GM21447 (cell line): Measurements from ENCODE around the gene SDK1.

Experiments used
- ATAC-seq: cut with Tn5 transposase; IDR thresholded peaks from one replicate; pipeline ENCODE4 v1.9.1; 2021; ENCODE audit not compliant: unreplicated experiment

Gene SDK1

DNA sequence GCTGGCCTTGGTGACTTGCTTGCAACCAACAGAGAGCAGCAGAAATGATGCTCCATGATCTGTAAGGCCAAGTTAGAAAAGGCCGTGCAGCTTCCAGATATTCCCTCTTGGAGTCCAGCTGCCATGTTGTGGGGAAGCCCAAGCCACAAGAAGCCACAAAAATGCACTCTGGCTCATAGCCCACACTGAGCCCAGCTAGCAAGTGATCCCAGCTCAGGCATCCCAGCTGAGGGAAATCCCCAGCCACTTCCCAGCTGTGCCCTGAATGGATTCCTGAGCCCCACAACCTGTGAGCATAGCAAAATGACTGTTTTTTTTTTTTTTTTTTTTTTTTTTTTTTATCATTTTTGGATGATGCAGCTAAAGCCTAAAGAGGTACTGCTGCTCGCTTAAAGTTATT lies 11.1 kb upstream of the SDK1 start:
- no peak for ATAC-seq

DNA sequence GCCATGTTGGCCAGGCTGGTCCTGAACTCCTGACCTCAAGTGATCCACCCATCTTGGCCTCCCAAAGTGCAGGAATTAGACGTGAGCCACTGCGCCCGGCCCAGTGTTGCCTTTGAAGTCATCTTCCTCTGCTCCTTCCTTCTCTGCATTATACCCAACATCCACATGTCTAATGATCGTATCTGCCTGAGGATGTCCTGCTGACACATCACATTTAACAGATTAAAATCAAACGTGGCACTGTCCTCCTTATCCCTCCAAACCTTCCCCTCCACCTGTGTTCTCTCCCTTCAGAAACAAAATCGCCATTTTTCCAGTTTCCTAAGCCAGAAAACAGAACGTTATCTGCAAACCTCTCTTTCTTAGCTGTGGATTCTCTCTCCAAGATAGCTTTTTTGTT lies 8.4 kb upstream of the SDK1 start:
- ATAC-seq, result no peak

DNA sequence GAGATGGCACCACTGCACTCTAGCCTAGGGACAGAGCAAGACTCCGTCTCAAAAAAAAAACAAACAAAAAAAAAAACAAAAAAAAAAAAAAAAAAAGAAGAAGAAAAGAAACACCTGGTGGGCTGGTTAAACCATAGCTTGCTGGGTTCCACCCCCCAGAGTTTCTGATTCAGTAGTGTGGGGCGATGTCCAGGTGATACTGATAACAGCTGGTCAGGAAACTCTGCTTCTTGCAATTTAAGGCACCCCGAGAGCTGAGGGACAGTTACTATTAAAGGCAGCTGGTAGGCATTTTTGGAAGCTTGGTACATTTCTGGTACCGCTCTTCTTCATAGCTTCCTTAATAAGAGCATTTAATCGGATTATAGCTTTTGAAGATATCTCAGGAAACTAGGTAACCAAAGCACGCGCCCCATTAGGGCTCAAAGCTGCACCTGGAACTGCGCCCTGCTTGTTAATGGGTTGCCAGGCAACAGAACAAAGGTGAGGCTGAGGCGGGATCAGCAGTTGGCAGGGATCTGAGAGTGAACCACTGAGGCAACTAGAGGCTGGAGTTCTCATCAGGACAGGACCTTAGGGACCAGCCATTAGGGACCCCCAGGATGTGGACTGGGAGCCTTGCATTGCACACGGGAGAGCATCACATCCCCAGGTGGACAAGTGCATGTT lies 6.5 kb upstream of the SDK1 start:
- ATAC-seq, result no peak

DNA sequence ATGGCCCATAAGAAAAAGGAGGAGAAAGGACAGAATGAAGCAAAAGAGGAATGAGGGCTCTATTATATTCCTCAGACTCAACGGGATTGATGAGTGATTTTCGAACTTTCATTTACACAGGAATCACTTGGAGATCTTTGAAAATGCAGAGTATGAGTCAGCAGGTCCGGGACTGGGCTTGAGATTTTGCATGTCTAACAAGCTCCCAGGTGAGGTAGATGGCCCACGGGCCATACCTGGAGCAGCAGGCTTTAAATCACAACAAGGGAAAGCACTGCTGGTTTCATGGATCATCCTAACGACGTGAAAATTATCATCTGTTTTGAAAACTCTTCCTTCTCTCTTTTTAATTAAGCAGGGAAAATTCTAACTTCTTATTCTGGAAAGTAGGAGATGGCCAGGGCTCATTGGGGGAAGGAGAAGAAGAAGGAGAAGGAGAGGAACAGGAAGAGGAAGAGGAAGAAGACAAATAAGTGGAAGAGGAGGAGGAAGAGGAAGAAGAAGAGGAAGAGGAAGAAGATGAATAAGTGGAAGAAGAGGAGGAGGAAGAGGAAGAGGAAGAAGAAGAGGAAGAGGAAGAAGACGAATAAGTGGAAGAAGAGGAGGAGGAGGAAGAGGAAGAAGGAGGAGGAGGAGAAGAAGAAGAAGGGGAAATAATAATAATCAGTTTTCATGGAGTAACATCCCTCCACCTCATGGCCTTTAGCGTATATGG lies 3.8 kb upstream of the SDK1 start:
- no peak for ATAC-seq

DNA sequence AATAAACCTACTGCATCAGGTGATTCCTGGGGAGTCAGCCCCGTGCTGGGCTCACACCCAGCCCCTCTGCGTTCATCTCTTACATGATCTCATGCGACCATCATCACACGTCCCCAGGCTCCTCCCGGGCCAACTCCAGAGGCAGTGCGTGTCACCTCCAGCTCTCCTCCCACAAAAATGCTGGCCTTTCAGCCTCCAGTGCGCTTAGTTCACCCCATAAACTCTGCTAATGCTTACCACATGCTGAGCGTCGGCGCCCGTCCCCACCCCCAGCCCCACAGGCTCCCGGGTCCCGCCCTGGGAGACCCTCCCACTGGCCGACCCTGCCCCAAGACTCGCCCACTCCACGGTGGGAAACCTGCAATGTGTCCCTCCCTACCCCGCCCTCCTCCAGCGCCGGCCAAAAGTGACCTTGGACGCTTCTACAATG lies 816 bp upstream of the SDK1 start:
- ATAC-seq, result no peak

DNA sequence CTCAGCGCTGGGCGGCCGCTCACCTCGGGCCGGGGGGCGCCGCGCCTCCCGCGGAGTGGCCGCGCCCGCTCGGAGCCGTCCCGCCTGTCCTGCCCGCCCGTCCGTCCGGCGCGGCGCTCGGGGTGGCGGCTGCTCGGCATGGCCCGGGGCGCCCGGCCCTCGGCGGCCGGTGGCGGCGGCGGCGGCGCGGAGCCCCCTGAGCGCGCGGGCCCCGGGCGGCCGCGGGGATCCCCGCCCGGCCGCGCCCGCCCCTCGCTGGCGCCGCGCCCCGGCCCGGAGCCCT lies 338 bp downstream of the SDK1 start:
- ATAC-seq, result peak; percentile 15

DNA sequence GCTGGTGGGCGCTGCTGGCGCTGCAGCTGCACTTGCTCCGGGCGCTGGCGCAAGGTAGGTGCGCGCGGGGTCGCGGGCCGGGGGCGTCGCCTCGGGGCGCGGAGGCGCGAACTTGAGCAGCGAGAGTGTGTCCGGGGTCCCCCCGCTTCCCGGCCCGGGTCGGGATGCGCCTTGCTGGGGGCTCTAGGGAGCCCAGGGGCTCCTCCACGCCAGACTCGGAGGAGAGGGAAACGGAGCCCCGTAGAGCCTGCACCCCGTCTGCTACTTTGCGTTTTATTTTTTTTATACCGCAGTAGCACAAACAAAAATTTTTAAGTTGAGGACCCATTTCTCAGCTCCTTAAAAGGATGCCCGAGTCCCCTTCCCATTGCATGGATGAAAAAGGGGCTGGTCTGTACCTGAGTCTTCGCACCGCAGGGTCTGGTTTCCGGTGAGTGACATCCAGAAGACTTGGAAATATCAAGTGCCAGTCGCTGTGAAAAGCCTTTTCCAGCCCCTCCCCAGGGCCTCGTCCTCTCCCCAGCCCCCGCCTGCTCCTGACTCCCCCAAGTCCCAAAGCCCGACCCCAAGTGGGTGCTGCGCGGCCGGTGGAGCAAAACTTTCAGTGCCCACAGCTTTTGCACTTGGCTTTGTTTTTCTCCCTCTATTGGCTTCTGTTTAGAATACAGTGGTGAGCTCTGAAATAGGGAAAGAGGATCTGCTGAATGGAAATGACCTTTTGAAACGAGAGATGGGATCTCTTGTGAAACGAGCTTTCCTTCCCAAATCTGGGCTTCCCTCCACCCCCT lies 973 bp downstream of the SDK1 start:
- ATAC-seq, result no peak

DNA sequence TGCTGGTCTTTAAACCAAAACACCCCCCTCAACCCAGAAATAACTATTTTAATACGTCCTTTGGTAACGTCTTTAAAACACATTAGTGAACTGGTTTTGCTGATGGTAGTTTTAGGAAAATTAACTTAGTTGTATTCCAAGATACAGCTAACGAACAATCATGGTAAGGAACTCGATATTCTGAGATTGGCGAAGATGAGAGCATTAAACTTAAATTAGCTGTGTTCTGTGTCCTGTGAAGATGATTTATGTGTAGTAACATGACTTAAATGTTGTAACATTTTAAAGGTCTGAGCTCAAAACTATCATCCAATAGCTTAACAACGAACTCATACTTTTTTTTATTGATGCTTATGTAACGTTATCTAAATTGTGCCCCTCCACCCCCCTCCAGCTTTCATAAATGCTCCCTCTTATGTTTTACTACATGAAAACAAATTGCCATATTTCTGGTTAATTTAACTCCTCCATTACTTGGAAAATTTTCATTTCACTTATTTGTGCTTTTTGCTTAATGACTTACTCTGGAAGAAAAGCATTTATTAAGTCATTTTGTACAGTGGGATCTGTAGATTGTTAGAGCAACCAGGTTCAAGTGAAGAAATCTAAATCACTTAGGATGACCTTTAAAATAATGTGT lies 1.7 kb downstream of the SDK1 start:
- no peak for ATAC-seq

DNA sequence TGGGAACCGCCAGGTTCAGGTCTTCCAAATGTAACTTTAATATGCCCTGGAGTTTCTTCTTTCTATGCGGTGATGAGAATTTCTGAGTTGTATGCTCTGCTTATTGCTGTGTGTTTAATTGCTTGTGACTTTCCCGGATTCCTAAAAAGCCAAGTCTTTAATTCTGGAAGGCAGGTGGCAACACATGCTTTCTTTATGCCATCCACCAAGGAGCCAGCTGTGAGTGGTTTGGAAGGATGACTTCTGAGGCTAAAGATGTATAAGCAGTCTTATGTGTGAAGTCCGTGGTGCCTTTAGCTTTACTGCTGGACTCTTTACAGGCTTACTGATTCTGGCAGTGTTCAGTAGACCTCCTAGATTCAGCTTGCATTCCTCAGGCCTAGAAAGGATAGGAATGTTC lies 3.1 kb downstream of the SDK1 start:
- ATAC-seq, result no peak

DNA sequence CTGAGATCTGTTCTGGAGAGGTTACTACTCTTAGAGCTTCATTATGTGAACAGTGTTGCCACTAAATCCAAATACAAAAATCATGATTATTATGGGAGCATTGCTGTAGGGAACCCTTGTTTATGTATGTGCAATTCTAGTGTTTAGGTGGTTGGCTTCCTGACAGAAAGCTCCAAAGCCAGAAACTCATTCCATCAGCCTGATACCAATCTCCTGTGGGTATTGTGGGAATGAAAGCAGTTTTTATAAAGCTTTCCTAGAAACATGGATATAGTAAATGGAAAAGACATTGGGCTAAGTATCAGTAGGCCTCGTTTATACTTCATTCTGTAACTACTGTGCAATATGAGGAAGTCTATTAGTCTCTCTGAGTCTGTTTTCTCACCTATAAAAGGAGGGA lies 6.4 kb downstream of the SDK1 start:
- no peak for ATAC-seq

DNA sequence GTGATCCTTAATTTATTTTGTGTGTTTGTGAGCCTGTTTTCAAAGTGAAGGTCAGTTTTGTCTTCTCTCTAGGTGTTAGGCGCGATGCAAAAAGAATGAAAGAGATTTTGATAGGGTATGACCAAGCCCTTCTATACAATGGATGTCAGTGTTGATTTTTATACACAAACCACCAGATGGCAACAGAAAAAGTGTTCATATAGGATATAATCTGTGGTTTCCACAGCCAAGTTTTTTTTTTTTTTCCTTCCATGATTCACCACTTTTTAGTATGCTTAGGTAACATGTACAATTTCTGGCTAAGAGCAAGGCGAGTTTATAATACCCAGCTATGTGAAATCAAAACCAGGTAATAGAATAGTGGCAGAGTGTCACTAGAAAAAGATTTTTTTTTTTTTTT lies 8.1 kb downstream of the SDK1 start:
- no peak for ATAC-seq

DNA sequence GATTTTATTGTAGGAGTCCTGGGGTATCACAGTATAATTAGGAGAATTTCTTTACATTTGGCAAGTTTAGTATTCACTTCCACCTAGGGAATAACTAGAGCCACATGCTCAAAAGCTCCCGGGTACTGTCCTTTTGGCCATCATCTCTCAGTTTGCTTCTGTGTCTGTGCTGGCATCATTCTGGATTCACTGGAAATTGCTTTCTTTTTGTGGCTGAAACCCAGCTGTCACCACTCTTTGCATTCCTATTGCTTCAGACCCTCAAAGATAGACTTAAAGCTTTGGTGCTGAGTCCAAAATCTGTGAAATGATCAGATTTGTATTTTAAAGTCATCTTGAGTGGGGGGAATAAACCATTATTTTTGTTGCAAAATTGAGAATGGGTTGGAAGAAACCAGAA lies 8.9 kb downstream of the SDK1 start:
- no peak for ATAC-seq

DNA sequence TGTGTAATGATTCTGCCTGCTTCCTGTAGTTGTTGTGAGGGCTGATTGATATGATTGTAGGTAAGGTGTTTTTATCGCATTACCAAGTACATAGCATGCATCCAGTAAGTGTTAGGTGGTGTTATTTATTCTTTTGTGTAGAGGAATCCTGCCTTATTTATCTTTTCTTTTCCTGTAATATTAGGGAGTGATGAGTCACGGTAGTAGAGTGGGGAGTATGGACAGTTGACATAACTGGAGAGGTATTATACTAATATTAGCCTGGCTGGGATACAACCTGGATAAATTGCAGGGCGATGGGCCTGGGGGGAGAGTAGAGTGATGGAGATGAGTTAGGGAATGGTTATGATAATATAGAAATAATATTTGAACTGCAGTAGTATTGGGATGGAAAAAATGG lies 9.8 kb downstream of the SDK1 start:
- no peak for ATAC-seq

DNA sequence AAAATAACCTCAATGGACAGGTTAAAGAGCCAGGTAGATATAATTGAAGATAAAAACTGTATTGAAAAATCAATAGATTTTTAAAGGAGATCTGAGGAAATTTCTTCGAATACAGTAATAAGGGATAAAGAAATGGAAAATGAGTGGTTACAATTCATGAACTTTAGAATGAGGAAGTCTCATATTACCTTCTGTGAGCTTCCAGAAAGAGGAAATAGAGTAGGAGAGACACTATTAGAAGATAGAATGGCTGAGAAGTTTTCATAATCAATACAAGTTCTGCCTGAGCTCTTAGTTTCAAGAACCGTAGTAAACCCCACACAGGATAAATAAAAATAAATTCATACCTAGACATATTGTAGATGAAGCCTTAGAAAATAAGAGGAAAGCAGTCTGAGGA lies 11.5 kb downstream of the SDK1 start:
- no peak for ATAC-seq

DNA sequence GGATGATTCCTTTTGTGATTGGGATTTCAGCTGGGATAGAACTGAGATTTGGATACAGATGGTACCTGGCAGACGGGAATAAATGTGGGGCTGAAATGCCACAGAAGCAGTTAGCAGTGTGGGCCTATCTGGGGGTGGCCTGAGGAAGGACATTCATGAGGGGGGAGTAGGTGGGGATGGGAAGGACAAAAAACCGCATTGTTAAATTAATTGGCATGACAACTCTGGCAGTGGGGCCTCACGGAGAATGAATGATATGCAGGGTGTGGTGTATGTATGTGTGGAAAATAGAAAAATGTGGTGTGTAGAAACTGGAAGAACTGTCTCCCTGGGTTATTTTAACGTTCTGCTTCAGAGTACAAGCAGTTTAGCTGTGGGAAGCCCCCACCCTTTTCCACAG lies 17.8 kb downstream of the SDK1 start:
- ATAC-seq, result no peak

DNA sequence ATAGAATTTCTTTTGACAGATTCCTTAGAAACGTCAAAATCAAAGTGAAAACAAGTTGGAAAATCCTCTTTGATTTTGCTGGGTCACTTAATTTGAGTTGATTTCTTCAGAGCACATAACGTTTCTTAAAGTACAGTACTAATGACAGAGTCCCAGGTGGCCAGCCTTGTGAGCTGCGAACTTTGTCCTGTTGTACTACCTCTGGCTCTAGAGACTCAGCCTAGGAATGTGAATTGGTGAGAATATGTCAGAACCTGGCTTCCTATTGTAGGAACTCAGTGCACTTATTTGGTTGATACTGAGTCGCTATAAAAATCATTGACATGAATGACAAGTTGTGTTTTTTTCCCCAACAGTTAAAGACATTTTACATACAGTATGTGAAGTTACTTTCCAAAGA lies 20.2 kb downstream of the SDK1 start:
- ATAC-seq, result no peak

DNA sequence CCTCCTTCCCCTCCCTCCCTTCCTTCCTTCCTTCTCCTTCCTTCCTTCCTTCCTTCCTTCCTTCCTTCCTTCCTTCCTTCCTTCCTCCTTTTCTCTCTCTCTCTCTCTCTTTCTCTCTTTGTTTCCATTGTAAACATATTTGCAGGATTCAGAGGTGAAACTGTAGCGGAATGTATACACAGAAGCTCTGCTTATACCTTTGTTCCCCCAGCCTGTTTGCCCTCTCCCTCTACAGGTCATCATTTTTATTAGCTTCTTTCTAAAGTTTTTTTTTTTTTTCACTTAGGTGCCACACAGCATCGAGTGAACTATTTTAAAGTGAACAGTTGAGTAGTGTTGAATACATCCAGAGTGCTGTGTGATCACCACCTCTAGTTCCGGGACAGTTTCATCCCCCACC lies 20.7 kb downstream of the SDK1 start:
- no peak for ATAC-seq

DNA sequence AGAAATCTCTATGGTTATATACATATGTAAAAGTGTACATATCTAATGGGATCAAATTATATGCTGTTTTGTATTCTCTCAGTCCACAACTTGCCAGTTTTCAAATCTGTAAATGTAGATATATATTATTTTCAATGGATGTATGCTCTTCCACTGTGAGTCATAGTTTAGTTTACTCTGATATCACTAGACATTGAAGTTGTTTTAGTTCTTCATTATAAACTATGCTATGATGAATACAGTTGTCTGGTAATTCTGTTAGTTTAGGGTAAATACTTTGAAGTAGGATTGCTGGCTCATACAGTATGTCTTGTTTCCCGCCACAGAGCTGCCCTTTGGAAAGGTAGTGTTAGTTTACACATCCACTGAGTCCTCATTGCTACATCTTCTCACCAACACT lies 25.2 kb downstream of the SDK1 start:
- no peak for ATAC-seq

DNA sequence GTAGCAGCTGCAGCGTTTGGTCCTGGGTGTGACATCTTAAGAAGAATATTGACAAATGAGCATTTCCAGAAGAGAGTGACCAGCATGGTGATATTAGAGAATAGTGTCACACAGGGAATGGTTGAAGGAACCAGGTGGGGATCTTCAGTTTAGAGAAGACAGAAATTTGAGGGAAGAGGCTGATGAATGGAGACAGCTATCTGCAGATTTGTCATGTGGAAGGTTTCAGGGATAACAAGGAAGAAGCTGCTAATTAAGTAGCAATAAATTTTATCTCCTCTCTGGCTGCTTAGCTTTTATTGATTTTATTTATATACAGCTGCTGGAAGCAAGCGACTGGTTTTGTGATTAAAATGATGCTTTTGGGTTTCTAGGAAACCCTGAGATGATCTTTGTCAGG lies 26.0 kb downstream of the SDK1 start:
- no peak for ATAC-seq

DNA sequence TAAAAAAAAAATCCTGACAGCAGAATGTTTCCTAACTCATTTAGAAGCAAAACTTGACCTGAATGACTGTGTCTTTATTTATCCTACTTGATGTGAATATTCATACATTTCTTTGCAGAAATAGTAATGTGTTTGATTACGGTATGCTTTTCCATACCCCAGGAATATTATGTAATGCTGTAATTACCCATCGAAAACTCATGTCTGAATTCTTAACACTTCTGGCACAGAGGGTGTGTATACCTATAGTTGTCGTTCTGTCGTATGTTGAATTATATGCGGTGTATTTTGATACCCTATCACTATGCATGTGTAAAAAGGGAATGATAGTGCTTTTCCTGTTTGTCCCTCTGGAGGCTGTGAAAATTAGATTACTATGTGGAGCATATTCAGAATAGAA lies 26.6 kb downstream of the SDK1 start:
- ATAC-seq, result no peak

DNA sequence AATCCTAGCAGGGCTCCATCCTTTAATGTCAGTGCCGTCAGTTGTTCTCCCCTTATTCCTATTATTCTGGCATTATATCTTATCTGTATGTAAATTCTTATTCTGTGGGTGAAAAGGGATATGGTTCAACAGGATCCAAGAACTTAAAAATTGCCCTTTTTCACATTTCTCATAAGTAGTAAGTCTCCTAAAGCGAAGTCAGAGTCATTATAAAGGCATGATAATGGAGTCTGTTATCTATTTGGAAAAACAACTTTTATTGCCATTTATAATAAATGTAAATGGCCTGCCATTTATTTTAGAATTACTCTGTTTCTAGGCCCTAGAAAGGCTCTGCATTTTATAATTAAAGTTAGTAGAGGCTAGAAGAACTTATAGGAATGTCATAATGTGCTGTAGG lies 31.3 kb downstream of the SDK1 start:
- ATAC-seq, result no peak

DNA sequence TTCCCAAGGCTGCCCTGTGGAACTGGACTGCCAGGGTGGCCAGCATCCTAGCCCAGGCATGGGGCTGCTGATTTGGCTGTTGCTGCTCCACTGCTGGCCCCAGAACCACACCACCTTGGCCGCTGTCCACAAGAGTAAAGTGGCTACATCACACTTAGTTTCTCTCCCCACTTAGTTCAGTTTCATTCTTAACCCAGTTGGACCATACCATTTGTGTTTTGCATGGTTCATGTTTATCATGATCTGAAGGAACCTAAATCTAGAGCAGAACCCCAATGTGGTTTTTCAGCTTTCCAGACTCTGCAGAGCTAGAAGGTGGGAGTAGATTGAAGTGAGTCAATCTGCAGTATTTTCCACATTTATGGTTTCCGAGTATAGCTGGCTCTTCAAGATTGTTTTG lies 32.8 kb downstream of the SDK1 start:
- ATAC-seq, result no peak
